Fibroblast of villous mesenchyme (primary cell): ENCODE results near the gene SLC46A1. TPM values are rescaled to one million over a fixed set of nuclear protein-coding genes. Genes with fewer than 3 reads are reported as not detected.

Experiments used
- DNase-seq: peaks from one replicate; pipeline ENCODE4 v3.0.0-alpha.2; 2010; ENCODE audit warnings: low read depth
- H3K4me3 ChIP-seq: 2 replicates; pipeline ENCODE4 v1.5.1; 2011; ENCODE audit warnings: low read depth, mild to moderate bottlenecking, low read length
- total RNA-seq: library from RNA; depleted of rRNA; stranded (reverse); fragments of >200 nt; gene quantifications from 2 replicates; pipeline ENCODE4 v1.2.3, GENCODE V29; 2012
- TF ChIP-seq, protein P1 (sequence below): IDR thresholded peaks from 2 replicates; pipeline ENCODE4 v1.5.1; 2012; ENCODE audit warnings: low read depth, mild to moderate bottlenecking, low read length; ENCODE audit not compliant: insufficient read depth

SLC46A1 gene
- total RNA-seq, 1 donor, result 9.5 TPM

DNA sequence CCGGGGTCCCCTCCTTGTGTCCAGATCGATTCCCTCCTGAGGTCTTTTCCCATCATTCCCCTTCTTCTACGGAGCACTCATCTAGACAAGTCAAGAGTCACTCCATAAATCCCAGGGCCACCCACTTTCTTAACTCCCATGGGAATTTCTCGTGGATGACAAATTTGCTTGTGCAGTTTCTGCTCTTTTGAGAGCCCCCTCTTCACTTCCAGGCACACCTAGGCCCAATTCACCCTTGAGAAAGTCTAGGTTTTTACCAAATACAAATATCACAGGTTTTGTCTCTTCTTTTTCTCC lies 48.2 kb downstream of the SLC46A1 start:
- H3K4me3 ChIP-seq, result peak overlapping the region; percentile 88
- no peak for DNase-seq
- TF ChIP-seq, protein P1, sequence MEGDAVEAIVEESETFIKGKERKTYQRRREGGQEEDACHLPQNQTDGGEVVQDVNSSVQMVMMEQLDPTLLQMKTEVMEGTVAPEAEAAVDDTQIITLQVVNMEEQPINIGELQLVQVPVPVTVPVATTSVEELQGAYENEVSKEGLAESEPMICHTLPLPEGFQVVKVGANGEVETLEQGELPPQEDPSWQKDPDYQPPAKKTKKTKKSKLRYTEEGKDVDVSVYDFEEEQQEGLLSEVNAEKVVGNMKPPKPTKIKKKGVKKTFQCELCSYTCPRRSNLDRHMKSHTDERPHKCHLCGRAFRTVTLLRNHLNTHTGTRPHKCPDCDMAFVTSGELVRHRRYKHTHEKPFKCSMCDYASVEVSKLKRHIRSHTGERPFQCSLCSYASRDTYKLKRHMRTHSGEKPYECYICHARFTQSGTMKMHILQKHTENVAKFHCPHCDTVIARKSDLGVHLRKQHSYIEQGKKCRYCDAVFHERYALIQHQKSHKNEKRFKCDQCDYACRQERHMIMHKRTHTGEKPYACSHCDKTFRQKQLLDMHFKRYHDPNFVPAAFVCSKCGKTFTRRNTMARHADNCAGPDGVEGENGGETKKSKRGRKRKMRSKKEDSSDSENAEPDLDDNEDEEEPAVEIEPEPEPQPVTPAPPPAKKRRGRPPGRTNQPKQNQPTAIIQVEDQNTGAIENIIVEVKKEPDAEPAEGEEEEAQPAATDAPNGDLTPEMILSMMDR, result no peak

DNA sequence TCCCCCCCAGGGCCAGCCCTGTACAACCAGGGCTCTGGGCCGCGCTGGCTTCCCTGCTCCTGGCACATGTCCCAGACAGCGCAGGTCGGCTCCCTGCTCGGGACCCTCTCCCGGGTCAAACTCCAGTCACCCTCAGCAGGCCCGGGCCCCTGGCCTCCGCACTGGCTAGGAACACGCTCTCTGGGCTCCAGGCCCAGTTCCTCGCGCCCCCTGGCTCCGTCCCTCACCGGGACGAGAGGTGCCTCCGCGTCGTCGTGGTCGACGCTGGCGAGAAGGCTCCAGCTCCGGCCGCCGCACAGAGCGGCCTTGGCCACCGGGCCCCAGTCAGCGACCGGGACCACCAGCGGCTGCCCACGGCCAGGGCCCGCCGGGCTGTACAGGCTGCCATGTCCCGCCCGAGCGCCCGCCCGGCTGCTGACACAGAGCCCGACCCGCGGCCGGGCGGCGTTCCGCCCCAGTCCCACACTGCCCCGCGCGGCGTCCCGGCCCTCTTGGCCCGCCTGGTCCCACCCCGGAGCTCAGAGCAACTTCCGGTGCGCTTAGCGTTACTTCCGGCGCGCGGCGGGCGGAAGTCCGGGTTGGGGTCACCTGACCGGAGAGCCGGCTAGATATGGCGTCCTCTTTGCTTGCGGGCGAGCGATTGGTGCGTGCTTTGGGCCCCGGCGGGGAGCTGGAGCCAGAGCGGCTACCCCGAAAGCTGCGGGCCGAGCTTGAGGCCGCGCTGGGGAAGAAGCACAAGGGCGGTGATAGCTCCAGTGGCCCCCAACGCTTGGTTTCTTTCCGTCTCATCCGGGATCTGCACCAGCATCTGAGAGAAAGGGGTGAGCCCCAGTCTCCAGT lies 48.7 kb downstream of the SLC46A1 start, which contains the start of gene POLDIP2:
POLDIP2 (minus strand) TSS at position 467 of the 840 bp plus-strand sequence; CDS start at position 388, 79 bp downstream.
- DNase-seq, result peak; percentile 95
- H3K4me3 ChIP-seq, result peak within 1 kb of the TSS; percentile 88
- TF ChIP-seq, protein P1, result peak; percentile 12

GRCh38 chr17:28350271-28350670 lies 55.7 kb downstream of the SLC46A1 start:
- H3K4me3 ChIP-seq, result no peak overlapping the region
- no peak for DNase-seq
- TF ChIP-seq, protein P1, result no peak

DNA sequence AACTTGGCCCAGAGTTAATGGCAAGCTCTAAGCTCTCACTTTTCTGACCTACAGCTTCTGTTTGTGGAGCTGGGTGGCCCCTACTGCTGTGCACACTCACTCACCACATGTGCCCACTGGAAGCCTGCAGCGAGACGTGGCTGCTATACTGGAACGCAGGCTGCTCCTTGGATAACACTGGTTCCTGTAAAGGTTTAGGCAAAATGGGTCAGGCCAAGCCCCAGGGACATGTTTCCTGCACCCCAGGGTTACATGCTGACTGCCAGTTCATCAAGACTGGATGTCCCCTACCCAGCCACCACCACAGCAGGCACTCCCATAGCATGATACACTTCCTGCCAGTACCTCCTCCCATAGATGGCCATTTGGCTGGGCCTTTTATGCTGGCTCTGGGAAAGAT lies 57.0 kb downstream of the SLC46A1 start:
- no peak overlapping the region for H3K4me3 ChIP-seq
- no peak for DNase-seq
- TF ChIP-seq, protein P1, result no peak

GRCh38 chr17:28347261-28347891 lies 58.6 kb downstream of the SLC46A1 start:
- no peak overlapping the region for H3K4me3 ChIP-seq
- no peak for DNase-seq
- TF ChIP-seq, protein P1, result no peak

DNA sequence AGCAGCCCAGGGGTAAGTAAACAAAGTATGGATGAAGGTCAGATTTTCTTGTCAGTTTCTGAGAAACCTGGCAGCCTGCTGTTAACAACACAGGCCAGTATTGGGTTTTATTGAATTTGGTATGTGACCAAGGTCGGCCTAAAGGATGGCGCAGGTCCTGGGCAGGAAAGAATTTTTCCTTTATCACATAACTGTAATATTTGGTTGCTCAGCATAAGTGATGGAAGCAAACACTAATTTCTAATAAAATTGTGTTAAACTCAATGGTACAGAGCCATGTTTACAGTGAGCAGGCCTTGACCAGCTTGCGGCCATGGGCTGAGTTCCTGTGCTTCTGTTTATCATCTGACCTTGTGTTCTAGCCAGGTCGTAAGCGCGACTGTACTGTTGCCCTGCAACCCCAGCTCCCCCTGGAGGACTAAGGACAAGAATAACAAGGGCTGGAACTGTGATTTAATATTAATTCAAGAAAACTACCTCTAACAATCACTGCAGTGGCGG lies 59.2 kb downstream of the SLC46A1 start:
- DNase-seq, result peak; percentile 89
- TF ChIP-seq, protein P1, result peak; percentile 63
- H3K4me3 ChIP-seq, result no peak overlapping the region
